Activated CD8-positive, alpha-beta memory T cell treated with anti-CD3 and anti-CD28 coated beads for 1 hour (primary cell): Measurements from ENCODE around the gene AP4S1.
"Not testable (repeated sequence)": the region's sequence is repeated elsewhere in the genome, so short reads cannot be mapped to it uniquely, and the experiment has no call there.

Source experiments
- DNase-seq, 2 donors: peaks; one replicate each; pipeline ENCODE4 v3.0.0-alpha.2; 2020; ENCODE audit warnings: low read depth in 1 of 2; ENCODE audit errors: extremely low read depth in 1 of 2

Gene AP4S1

GRCh38 chr14:31080484-31080883 is 55.0 kb downstream of the AP4S1 start:
- no peak for DNase-seq

DNA sequence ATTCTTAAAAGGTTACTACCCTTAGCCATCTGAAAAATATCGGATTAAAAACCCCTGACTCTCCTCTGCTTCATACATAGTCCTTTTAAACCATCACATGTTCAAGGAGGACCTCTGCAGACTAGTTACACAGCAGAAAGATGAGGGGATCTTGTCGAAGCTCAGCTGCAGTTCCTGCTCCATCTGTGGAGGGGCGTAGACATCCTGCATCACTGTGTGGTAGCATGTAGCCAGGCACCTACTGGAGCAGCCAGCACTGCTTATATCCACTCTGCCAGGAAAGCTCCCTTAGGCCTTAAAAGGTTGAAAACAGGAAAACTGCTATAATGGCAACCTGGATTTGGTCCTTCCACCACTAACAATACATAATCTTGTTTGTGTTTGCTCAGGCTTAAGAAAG is 58.3 kb downstream of the AP4S1 start:
- no peak for DNase-seq

- DNase-seq: no peak
Observed at GRCh38 chr14:31084385-31084784, 58.9 kb downstream of the AP4S1 start.

GRCh38 chr14:31085027-31085426 is 59.6 kb downstream of the AP4S1 start:
- DNase-seq: no peak

- DNase-seq: not testable (repeated sequence)
Observed at GRCh38 chr14:31086466-31086865, 61.0 kb downstream of the AP4S1 start.

DNA sequence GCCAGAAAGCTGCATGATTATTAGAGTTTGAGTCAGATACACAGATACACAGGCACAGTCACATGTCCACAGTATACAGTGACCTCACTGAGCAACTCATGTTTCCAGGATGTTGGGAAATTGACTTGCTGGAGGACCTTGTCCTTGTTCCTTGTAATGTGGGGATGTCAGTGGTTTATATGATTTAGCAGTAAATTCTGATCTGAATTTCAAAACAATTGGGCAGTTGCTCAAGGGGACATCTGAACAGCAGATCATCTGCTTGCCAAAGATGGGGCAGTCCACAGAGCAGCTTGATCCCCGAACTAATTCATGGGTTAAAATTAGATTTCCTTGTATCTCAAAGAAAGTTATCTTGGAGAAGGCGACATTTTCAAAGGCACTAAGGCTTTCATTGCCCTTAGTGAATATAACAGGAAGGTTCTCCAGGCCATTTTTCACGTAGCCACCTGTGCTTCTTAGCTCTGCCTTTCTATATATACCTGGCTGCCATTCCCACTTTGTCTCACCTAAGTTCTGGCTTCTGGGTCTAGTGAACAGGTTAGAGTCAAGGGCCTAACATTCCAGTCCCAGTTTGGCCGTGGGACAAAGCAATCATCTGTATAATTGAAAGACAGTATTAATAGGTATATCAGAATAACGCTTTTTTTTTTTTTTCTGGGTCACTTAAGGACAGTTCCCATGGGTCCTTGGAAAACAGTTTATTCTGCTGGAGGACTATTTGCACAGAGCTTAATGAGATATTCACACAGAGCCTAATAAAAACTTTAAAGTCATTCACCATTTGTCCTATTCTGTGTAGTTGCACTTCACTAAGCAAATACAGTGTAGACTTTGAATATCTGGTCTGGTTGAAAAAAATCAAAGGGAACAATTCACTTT is 65.7 kb downstream of the AP4S1 start:
- no peak for DNase-seq

- DNase-seq: no peak
Observed at GRCh38 chr14:31092160-31092708, 66.8 kb downstream of the AP4S1 start.

- not testable (repeated sequence) for DNase-seq
Observed at GRCh38 chr14:31093884-31094839, 68.7 kb downstream of the AP4S1 start.

DNA sequence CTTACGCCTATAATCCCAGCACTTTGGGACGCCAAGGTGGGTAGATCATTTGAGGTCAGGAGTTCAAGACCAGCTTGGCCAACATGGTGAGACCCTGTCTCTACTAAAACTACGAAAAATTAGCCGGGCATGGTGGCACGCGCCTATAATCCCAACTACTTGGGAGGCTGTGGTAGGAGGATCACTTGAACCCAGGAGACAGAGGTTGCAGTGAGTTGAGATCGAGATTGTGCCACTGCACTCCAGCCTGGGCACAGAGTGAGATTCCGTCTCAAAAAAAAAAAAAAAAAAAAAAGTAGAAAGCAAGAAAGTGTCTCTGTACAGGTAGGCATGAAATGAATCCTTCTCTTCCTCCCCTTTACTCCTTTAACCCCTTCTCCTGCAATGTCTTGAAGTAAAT is 70.4 kb downstream of the AP4S1 start:
- not testable (repeated sequence) for DNase-seq

GRCh38 chr14:31096255-31096654 is 70.8 kb downstream of the AP4S1 start:
- DNase-seq: no peak

- no peak for DNase-seq
Observed at GRCh38 chr14:31097081-31097480, 71.6 kb downstream of the AP4S1 start.

DNA sequence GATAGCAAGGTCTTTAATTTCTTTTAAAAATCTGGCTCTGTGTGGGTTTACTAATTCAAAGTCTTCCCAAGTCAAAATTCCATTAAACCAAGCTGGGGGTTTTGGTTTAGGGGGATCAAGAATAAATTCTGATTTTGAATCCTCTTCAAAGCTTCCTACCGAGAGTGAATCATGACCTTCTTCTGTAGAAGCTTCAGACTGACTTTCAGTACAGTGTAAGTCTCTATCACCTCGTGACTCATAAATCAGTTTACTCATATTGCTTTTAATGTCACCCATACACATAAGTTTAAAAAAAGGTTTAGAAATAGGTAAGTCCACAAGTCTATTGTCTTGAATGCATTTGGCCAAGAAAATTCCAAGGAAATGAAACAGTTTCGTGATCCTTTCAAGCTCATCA is 81.3 kb downstream of the AP4S1 start:
- DNase-seq: no peak

DNA sequence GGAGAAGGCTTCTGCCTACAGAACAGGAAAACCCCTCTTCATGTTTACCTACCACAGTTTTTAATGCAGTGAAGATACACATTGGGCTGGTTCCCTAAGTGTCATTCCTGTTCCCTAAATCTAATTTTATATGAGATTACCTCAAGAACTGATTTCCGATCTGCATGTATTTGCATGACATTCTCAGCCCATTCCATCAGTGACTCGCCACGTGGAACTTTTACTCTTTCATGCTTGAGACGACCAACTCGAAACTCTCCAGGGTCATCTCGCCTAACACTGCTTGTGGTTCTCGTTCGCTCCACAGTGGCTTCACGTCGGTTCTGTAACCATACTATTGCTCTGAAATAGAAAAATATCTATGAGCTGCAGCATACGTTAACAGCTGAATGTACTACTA is 83.8 kb downstream of the AP4S1 start:
- no peak for DNase-seq

- no peak for DNase-seq
Observed at GRCh38 chr14:31110872-31111271, 85.4 kb downstream of the AP4S1 start.

GRCh38 chr14:31113794-31114193 is 88.3 kb downstream of the AP4S1 start:
- DNase-seq: no peak

- DNase-seq: no peak
Observed at GRCh38 chr14:31118892-31119291, 93.4 kb downstream of the AP4S1 start.

DNA sequence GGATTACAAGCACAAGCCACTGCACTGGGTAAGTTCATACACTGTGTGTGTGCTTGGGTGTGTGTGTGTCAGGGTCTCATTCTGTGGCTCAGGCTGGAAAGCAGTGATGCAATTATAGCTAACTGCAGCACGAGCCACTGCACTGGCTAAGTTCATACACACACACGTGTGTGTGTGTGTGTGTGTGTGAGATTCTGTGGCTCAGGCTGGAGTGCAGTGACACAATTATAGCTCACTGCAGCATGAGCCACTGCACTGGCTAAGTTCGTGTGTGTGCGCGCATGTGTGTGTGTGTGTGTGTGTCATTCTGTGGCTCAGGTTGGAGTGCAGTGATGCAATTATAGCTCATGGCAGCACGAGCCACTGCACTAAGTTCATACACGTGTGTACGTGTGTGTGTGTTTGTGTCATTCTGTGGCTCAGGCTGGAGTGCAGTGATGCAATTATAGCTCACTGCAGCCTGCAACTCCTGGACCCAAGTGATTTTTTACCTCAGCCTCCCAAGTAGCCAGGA is 96.7 kb downstream of the AP4S1 start:
- no peak for DNase-seq

DNA sequence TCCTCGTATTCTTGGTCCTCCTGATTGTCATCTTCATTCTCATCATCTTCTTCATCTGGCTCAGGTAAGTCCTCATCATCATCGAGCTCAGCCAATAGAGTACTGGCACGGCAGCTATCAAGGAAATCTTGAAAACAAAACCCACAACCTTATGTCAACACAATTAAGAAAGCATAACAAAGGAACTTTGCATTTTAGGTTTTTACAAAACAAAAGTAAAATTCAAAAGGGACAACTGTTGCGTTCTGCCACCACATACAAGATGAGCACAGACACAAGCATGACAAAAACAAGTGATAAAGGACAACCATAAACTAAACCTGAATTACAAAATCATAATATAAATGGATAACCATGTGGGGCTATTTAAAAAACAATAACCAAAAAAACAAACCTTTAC is 97.5 kb downstream of the AP4S1 start:
- DNase-seq: no peak

- no peak for DNase-seq
Observed at GRCh38 chr14:31124197-31124596, 98.7 kb downstream of the AP4S1 start.

DNA sequence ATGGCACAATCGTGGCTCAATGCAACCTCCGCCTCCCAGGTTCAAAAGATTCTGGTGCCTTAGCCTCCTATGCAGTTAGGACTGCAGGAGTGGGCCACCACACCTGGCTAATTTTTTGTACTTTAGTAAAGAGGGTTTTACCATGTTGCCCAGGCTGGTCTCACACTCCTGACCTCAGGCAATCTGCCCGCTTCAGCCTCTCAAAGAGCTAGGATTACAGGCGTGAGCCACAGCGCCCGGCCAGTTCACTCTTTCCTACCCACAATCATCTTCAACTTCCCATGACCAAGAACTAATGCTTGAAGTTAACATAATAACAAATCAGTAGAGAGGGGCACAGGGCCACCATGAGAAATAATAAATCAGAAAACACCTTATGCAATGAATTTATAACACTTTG is 99.8 kb downstream of the AP4S1 start:
- DNase-seq: no peak

GRCh38 chr14:31126680-31127079 is 101.2 kb downstream of the AP4S1 start:
- DNase-seq: no peak
